DND-41 (cell line): ENCODE data around the gene CSRNP2.

ENCODE experiments used
- ATAC-seq: fragments of 200-7000 bp; cut with Tn5 transposase; 3 replicates; pipeline ENCODE4 v1.9.1; 2021; ENCODE audit warnings: low read depth; ENCODE audit not compliant: insufficient read depth
- DNase-seq: peaks from one replicate; pipeline ENCODE4 v3.0.0-alpha.2; 2020
- H2AFZ ChIP-seq: 2 replicates; pipeline ENCODE4 v1.6.0; 2012; ENCODE audit warnings: low read depth, low read length
- H3K27ac ChIP-seq: 2 replicates; pipeline ENCODE4 v1.5.1; 2012; ENCODE audit warnings: low read length, inconsistent platforms
- H3K27me3 ChIP-seq: fragments of 200-600 bp; sonication (generic); 2 replicates; pipeline ENCODE4 v1.6.0; 2012; ENCODE audit warnings: low read length, mild to moderate bottlenecking, inconsistent platforms; ENCODE audit not compliant: insufficient read depth, poor library complexity
- H3K36me3 ChIP-seq: 2 replicates; pipeline ENCODE4 v1.5.1; 2012; ENCODE audit warnings: low read length, inconsistent platforms; ENCODE audit not compliant: insufficient read depth
- H3K4me1 ChIP-seq: 2 replicates; pipeline ENCODE4 v1.5.1; 2012; ENCODE audit warnings: mild to moderate bottlenecking, low read length; ENCODE audit not compliant: insufficient read depth
- H3K4me2 ChIP-seq: 2 replicates; pipeline ENCODE4 v1.6.0; 2012; ENCODE audit warnings: mild to moderate bottlenecking, moderate library complexity, low read length, inconsistent platforms; ENCODE audit not compliant: insufficient read depth
- H3K4me3 ChIP-seq, 2 experiments: fragments of 200-600 bp in 1 of 2; shearing (Covaris generic) in 1 of 2; 2 replicates each; pipeline ENCODE4 v1.5.1; 2012 to 2016; ENCODE audit warnings: inconsistent platforms in 2 of 2, low read length in 2 of 2, mild to moderate bottlenecking in 2 of 2, low read depth in 1 of 2, moderate library complexity in 1 of 2
- H3K79me2 ChIP-seq: 2 replicates; pipeline ENCODE4 v1.6.0; 2012; ENCODE audit warnings: low read length, inconsistent platforms; ENCODE audit not compliant: insufficient read depth
- H3K9ac ChIP-seq: 2 replicates; pipeline ENCODE4 v1.6.0; 2012; ENCODE audit warnings: low read depth, mild to moderate bottlenecking, inconsistent platforms, low read length, moderate library complexity
- H3K9me3 ChIP-seq: 2 replicates; pipeline ENCODE4 v1.5.1; 2012; ENCODE audit warnings: low read length, moderate library complexity, mild to moderate bottlenecking, inconsistent platforms; ENCODE audit not compliant: insufficient read depth, severe bottlenecking
- H4K20me1 ChIP-seq: 2 replicates; pipeline ENCODE4 v1.6.0; 2012; ENCODE audit warnings: low read length; ENCODE audit not compliant: insufficient read depth
- EZH2 ChIP-seq: IDR thresholded peaks from 3 replicates; pipeline ENCODE4 v1.6.1; 2012; ENCODE audit warnings: borderline replicate concordance, low read depth, mild to moderate bottlenecking, moderate library complexity, low read length, inconsistent platforms; ENCODE audit not compliant: severe bottlenecking
- TF ChIP-seq, protein P1 (sequence below): IDR thresholded peaks from 2 replicates; pipeline ENCODE4 v1.5.1; 2012; ENCODE audit warnings: borderline replicate concordance, low read length, moderate library complexity, mild to moderate bottlenecking; ENCODE audit not compliant: poor library complexity, severe bottlenecking; ENCODE audit errors: extremely low read depth

The CSRNP2 gene

DNA sequence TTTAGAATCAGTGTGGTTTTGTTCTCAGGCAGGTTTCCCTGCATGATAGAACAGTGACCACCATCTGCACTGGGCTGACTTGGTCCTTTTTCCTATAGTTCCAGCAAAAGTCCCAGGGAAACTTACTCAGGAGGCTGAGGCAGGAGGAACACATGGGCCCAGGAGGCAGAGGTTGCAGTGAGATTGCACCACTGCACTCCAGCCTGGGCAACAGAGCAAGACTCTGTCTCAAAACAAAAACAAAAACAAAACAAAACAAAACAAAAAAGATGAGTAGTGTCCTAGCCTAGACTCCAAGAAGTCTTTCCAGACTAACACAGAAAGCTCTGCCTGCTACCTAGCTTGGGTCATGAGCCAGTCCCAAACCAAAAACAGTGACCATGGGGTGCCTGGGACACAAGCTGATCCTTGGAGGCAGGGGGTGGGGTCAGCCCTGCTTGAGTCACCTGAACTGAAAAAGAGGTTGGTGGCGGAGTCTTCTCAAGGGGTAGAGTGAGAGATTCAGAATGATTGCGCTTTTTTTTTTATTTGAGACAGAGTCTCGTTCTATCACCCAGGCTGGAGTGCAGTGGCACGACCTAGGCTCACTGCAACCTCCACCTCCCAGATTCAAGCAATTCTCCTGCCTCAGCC lies 49.8 kb downstream of the CSRNP2 start:
- Histone ChIP-seq H3K36me3 (no peaks in the 10 kb centered on the region), H3K27me3 (no peaks in the 10 kb centered on the region), H3K4me3 (no peak overlapping the region), H3K27ac (no peak overlapping the region), H3K4me2 (no peak overlapping the region), H3K9me3 (no peaks in the 10 kb centered on the region), H2AFZ (no peak overlapping the region), H3K4me1 (no peaks in the 10 kb centered on the region), H3K79me2 (no peaks in the 10 kb centered on the region), H4K20me1 (no peaks in the 10 kb centered on the region), H3K9ac (no peak overlapping the region)
- no peak for ATAC-seq
- TF ChIP-seq EZH2: no peak
- TF ChIP-seq, protein P1, sequence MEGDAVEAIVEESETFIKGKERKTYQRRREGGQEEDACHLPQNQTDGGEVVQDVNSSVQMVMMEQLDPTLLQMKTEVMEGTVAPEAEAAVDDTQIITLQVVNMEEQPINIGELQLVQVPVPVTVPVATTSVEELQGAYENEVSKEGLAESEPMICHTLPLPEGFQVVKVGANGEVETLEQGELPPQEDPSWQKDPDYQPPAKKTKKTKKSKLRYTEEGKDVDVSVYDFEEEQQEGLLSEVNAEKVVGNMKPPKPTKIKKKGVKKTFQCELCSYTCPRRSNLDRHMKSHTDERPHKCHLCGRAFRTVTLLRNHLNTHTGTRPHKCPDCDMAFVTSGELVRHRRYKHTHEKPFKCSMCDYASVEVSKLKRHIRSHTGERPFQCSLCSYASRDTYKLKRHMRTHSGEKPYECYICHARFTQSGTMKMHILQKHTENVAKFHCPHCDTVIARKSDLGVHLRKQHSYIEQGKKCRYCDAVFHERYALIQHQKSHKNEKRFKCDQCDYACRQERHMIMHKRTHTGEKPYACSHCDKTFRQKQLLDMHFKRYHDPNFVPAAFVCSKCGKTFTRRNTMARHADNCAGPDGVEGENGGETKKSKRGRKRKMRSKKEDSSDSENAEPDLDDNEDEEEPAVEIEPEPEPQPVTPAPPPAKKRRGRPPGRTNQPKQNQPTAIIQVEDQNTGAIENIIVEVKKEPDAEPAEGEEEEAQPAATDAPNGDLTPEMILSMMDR: no peak
- DNase-seq: no peak

DNA sequence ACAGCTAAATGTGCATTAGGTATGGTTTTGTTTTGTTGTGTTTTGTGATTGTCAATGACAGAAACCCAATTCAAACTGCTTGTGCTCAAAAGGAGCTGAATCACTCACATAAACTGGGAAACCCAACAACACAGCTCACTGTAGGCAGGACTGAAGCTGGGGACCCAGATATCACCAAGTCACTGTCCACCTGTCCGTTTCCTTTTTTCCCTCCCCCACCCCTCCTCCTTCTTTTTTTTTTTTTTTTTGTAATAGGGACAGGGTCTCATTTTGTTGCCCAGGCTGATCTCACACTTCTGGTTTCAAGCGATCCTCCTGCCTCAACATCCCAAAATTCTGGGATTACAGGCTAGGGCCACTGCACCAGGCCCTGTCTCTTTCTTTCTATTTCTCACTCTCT lies 50.3 kb downstream of the CSRNP2 start:
- TF ChIP-seq, protein P1: no peak
- no peak for TF ChIP-seq EZH2
- DNase-seq (no peak), ATAC-seq (no peak)
- H3K27me3 ChIP-seq: no peaks in the 10 kb centered on the region
- H3K4me2 ChIP-seq: no peak overlapping the region
- H4K20me1 ChIP-seq: no peaks in the 10 kb centered on the region
- no peak overlapping the region for H3K27ac ChIP-seq
- H2AFZ ChIP-seq: no peak overlapping the region
- H3K4me3 ChIP-seq: no peak overlapping the region
- H3K4me1 ChIP-seq: 0 out of 2 replicates have a peak, but pooled peaks cover 2% of the 10 kb centered on the region
- no peaks in the 10 kb centered on the region for H3K79me2 ChIP-seq
- H3K9ac ChIP-seq: no peak overlapping the region
- no peaks in the 10 kb centered on the region for H3K9me3 ChIP-seq
- H3K36me3 ChIP-seq: no peaks in the 10 kb centered on the region

DNA sequence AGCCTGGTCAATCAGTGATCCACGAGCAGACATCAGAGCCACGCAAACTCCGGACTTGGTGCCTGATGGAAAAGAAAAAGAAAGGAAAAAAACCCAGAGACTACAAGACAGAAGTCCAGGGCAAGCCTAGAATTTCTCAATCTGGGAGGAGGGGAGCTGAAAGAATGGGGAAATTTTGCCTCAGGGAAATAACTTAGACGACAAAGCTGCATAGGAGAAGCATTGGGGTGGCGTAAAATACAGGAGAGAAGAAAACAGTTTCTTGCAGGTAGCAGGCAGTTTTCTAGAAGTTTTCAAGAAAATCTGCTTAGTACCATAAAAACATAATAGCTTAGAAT lies 54.6 kb downstream of the CSRNP2 start:
- Histone ChIP-seq H3K27ac (no peak overlapping the region), H3K4me1 (peaks cover 32% of the 10 kb centered on the region), H3K9me3 (no peaks in the 10 kb centered on the region), H4K20me1 (peaks cover 2% of the 10 kb centered on the region; the same call in 1 of the 2 replicates), H3K4me2 (no peak overlapping the region), H3K79me2 (peaks cover 28% of the 10 kb centered on the region), H2AFZ (no peak overlapping the region), H3K27me3 (no peaks in the 10 kb centered on the region), H3K9ac (no peak overlapping the region), H3K36me3 (peaks cover 5% of the 10 kb centered on the region; the same call in 1 of the 2 replicates), H3K4me3 (no peak overlapping the region)
- no peak for DNase-seq
- no peak for TF ChIP-seq EZH2
- TF ChIP-seq, protein P1: no peak
- no peak for ATAC-seq
